Stomach (tissue), 9 donors: ENCODE results near the gene COL18A1. TPM values are rescaled to one million over a fixed set of nuclear protein-coding genes. Genes with fewer than 3 reads are reported as not detected.

ENCODE experiments used
- DNase-seq, 2 donors: peaks; one replicate each; pipeline versions ENCODE4 v3.0.0 to v3.0.0-alpha.2; 2013 to 2019
- H3K27ac ChIP-seq, 5 donors: fragments of 200-600 bp in 4 of 5; sonication (generic) in 4 of 5; one replicate each; pipeline ENCODE4 v1.5.1; 2013 to 2019; ENCODE audit warnings: mild to moderate bottlenecking in 1 of 5, moderate library complexity in 1 of 5
- H3K27me3 ChIP-seq, 3 donors: fragments of 200-600 bp; sonication (generic); one replicate each; pipeline ENCODE4 v1.5.1; 2017 to 2019; ENCODE audit warnings: mixed run types in 1 of 3
- H3K36me3 ChIP-seq, 4 donors: fragments of 200-600 bp; sonication (generic); 1 replicate in 3 of 4; 2 replicates in 1 of 4; pipeline ENCODE4 v1.5.1; 2016 to 2019
- H3K4me1 ChIP-seq, 4 donors: fragments of 200-600 bp; sonication (generic); one replicate each; pipeline ENCODE4 v1.5.1; 2016 to 2019
- H3K4me3 ChIP-seq, 4 donors: fragments of 200-600 bp; sonication (generic) in 3 of 4; one replicate each; pipeline ENCODE4 v1.5.1; 2016 to 2019; ENCODE audit warnings: mild to moderate bottlenecking in 1 of 4
- H3K9me3 ChIP-seq, 4 donors: fragments of 200-600 bp; sonication (generic); one replicate each; pipeline ENCODE4 v1.5.1; 2016 to 2019
- CTCF ChIP-seq, 7 experiments: fragments of 450-650 bp in 4 of 7; fragments of 200-600 bp in 3 of 7; sonication (generic) in 3 of 7; IDR thresholded peaks; one replicate each; pipeline ENCODE4 v1.5.1; 2016 to 2019; ENCODE audit warnings: antibody characterized with exemption in 7 of 7, control low read depth in 2 of 7, mild to moderate bottlenecking in 1 of 7
- EP300 ChIP-seq: sonication (generic); formaldehyde crosslinking; IDR thresholded peaks from one replicate; pipeline ENCODE4 v1.6.1; 2017; ENCODE audit warnings: antibody characterized with exemption
- POLR2A ChIP-seq, 4 donors: fragments of 450-650 bp; IDR thresholded peaks; one replicate each; pipeline ENCODE4 v1.6.1; 2016; ENCODE audit warnings: antibody characterized with exemption in 4 of 4, control low read depth in 2 of 4, mild to moderate bottlenecking in 1 of 4, moderate library complexity in 1 of 4
- POLR2AphosphoS5 ChIP-seq, 3 donors: sonication (generic); formaldehyde crosslinking; IDR thresholded peaks; one replicate each; pipeline ENCODE4 v1.6.1; 2016; ENCODE audit warnings: antibody characterized with exemption in 3 of 3
- WGBS, 5 donors: extraction: QIAGEN DNeasy Blood & Tissue Kit in 3 of 5; methylation state at CpG; one replicate each; pipeline versions ENCODE4 v1.1.5 to v1.1.7; 2013 to 2018; 5-methylcytosine and 5-hydroxymethylcytosine counted together
- intact Hi-C: fragments of 100-400 bp; cut with DNase I; formaldehyde crosslinking; loops from one replicate; pipeline ENCODE4 v1.15.1; 2023; ENCODE audit warnings: low total_unique reads
- polyA plus RNA-seq, 3 donors: library from polyadenylated mRNA; stranded (reverse); fragments of 200-250 nt; gene quantifications; one replicate each; pipeline ENCODE4 v1.2.3, GENCODE V29; 2013
- total RNA-seq, 5 donors: library from RNA; depleted of rRNA; stranded (reverse); fragments of >200 nt; gene quantifications; one replicate each; pipeline versions ENCODE4 v1.1.0 to v1.2.3, GENCODE V29; 2014 to 2016
- donor health status: healthy with polysubstance abuse.
- donor health status: Bipolar disorder and iron deficiency.
- donor health status: healthy.

Gene COL18A1
- total and polyA plus RNA-seq, 8 donors: 19.8 to 212 (median 34.6) TPM

- peaks cover 0 to 22% (median 0%) of the 10 kb centered on the region in 3 donors for H3K27me3 ChIP-seq
- WGBS, 5 donors: 82 to 86% (median 84%) methylated on average over 21 to 42 of the region's 42 CpGs
- intact Hi-C loops: no loop called here
- H3K4me1 ChIP-seq: peaks cover 18 to 51% (median 27%) of the 10 kb centered on the region in 4 donors
- peak overlapping the region in 4 of 5 donors; percentile 75 to 88 (median 78) for H3K27ac ChIP-seq
- H3K9me3 ChIP-seq: no peaks in the 10 kb centered on the region
- no peak overlapping the region for H3K4me3 ChIP-seq
- H3K36me3 ChIP-seq: peaks cover 0 to 37% (median 25%) of the 10 kb centered on the region in 4 donors
- TF ChIP-seq POLR2AphosphoS5 (IDR thresholded peaks at IDR 0.05): no peak
- DNase-seq: no peak
Measured at GRCh38 chr21:45472445-45473365, 67.7 kb downstream of the COL18A1 start.

- peaks cover 25 to 61% (median 37%) of the 10 kb centered on the region in 4 donors for H3K4me1 ChIP-seq
- H3K27me3 ChIP-seq: peaks cover 0 to 22% (median 0%) of the 10 kb centered on the region in 3 donors
- TF ChIP-seq EP300 (no peak), CTCF (IDR thresholded peaks at IDR 0.05) (no peak), POLR2A (IDR thresholded peaks at IDR 0.05) (no peak), POLR2AphosphoS5 (IDR thresholded peaks at IDR 0.05) (no peak)
- 84 to 91% (median 89%) methylated on average over 20 to 24 of the region's 24 CpGs for WGBS, 5 donors
- H3K9me3 ChIP-seq: no peaks in the 10 kb centered on the region
- H3K27ac ChIP-seq: no peak overlapping the region
- H3K36me3 ChIP-seq: peaks cover 0 to 31% (median 20%) of the 10 kb centered on the region in 4 donors
- intact Hi-C loops: no loop called here
- DNase-seq: no peak
- H3K4me3 ChIP-seq: no peak overlapping the region
Measured at GRCh38 chr21:45473496-45474322, 68.7 kb downstream of the COL18A1 start.

GRCh38 chr21:45474323-45474950 is 69.5 kb downstream of the COL18A1 start:
- WGBS, 5 donors: 90 to 97% (median 95%) methylated on average over 17 to 18 of the region's 18 CpGs
- H3K36me3 ChIP-seq: peaks cover 0 to 32% (median 21%) of the 10 kb centered on the region in 4 donors
- H3K4me1 ChIP-seq: peaks cover 25 to 64% (median 39%) of the 10 kb centered on the region in 4 donors
- no peak overlapping the region for H3K4me3 ChIP-seq
- H3K27me3 ChIP-seq: peaks cover 0 to 22% (median 0%) of the 10 kb centered on the region in 3 donors
- TF ChIP-seq POLR2A (IDR thresholded peaks at IDR 0.05): no peak
- no peak for TF ChIP-seq POLR2AphosphoS5 (IDR thresholded peaks at IDR 0.05)
- no peak for TF ChIP-seq EP300
- TF ChIP-seq CTCF (IDR thresholded peaks at IDR 0.05): no peak
- intact Hi-C loops: no loop called here
- no peak for DNase-seq
- no peaks in the 10 kb centered on the region for H3K9me3 ChIP-seq
- H3K27ac ChIP-seq: no peak overlapping the region

DNA sequence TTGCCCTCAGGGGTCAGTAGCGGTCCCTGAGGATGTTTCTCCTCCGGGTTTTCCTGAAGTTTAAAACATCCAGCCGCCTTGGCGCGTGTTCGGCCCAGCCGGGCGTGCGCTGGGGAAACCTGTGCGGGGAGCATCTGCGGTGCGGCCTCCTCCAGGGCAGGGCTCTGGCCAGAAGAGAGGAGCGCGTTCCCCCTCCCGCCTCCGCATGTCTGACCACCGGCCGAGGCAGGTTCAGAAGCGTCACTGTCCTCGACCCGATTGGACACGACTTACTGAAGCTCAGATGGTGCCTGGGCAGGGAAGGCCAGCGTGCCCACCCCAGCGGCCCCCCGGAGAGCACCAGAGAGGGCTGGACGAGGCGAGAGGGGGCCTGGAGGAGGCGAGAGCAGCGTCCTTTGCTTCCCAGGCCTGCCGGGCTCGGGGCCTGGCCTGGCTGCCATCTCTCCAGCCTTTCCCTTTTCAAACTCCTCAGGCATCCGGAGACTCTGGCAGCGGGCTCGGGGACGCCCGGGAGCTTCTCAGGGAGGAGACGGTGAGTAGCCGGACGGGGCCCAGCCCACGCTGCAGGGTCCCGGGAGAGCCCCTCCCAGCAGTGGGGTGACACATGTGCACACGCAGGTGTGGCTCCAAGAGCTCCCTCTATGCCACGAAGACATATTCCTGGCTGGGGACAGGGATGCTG is 70.2 kb downstream of the COL18A1 start:
- Histone ChIP-seq H3K9me3 (no peaks in the 10 kb centered on the region), H3K36me3 (peaks cover 0 to 39% (median 22%) of the 10 kb centered on the region in 4 donors), H3K27me3 (peaks cover 0 to 22% (median 0%) of the 10 kb centered on the region in 3 donors), H3K27ac (no peak overlapping the region), H3K4me1 (peaks cover 25 to 59% (median 39%) of the 10 kb centered on the region in 4 donors), H3K4me3 (no peak overlapping the region)
- TF ChIP-seq POLR2A (IDR thresholded peaks at IDR 0.05) (no peak), CTCF (IDR thresholded peaks at IDR 0.05) (no peak), POLR2AphosphoS5 (IDR thresholded peaks at IDR 0.05) (no peak), EP300 (no peak)
- 89 to 94% (median 91%) methylated on average over 32 to 43 of the region's 43 CpGs for WGBS, 5 donors
- intact Hi-C loops: loop anchor here (5.0 kb wide), 1 partner anchor 122 kb away; no protein-coding TSS in a partner anchor
- DNase-seq: no peak
